K562 (cell line): ENCODE data around the gene ERC2. TPM values are rescaled to one million over a fixed set of nuclear protein-coding genes. Genes with fewer than 3 reads are reported as not detected.

Experiments
- ARID1B ChIP-seq: fragments of 450-650 bp; IDR thresholded peaks from 2 replicates; pipeline ENCODE4 v1.6.1; 2016; ENCODE audit warnings: antibody characterized with exemption, mild to moderate bottlenecking, inconsistent platforms
- FOS ChIP-seq: IDR thresholded peaks from 3 replicates; pipeline ENCODE4 v1.6.1; 2011; ENCODE audit not compliant: insufficient read length; ENCODE audit errors: extremely low read depth
- NEUROD1 ChIP-seq: fragments of 150-350 bp; IDR thresholded peaks from 2 replicates; pipeline ENCODE4 v1.6.1; 2014; ENCODE audit warnings: borderline replicate concordance, low read length, low read depth; ENCODE audit not compliant: partially characterized antibody
- NFE2 ChIP-seq: IDR thresholded peaks from 2 replicates; pipeline ENCODE4 v1.6.1; 2014; ENCODE audit warnings: antibody characterized with exemption, low read depth
- SAFB ChIP-seq: fragments of 200-400 bp; formaldehyde crosslinking; IDR thresholded peaks from 2 replicates; pipeline ENCODE4 v1.6.1; 2017; ENCODE audit warnings: low read depth, low read length, borderline replicate concordance
- STAT5A ChIP-seq: IDR thresholded peaks from 2 replicates; pipeline ENCODE4 v1.6.1; 2012; ENCODE audit warnings: low read length, inconsistent platforms, borderline replicate concordance
- ZNF217 ChIP-seq: sonication (generic); formaldehyde crosslinking; IDR thresholded peaks from 2 replicates; pipeline ENCODE4 v1.8.0; 2022; ENCODE audit warnings: mild to moderate bottlenecking, missing genetic modification reagents
- polyA plus RNA-seq, 8 experiments: library from polyadenylated mRNA; depleted of rRNA in 4 of 8; stranded (reverse) in 5 of 8; unstranded in 3 of 8; fragments of >200 nt; fragmentation: Nextera tagmentation in 2 of 8; fragmentation: Illumina TruSeq in 1 of 8; extraction: Ambion mirVana in 2 of 8; extraction: Trizol in 1 of 8; gene quantifications; 2 replicates each; pipeline versions ENCODE4 v1.2.1 to v1.2.3, GENCODE V29; 2011 to 2014; ENCODE audit warnings: inconsistent platforms in 1 of 8, missing spikeins in 1 of 8
- total RNA-seq, 7 experiments: library from RNA; depleted of rRNA in 6 of 7; stranded (reverse); fragments of >200 nt in 6 of 7; fragmentation: Illumina TruSeq in 2 of 7; extraction: Trizol in 2 of 7; gene quantifications; 2 replicates each; pipeline versions ENCODE4 v1.2.1 to v1.2.3, GENCODE V29; 2011 to 2021; ENCODE audit warnings: low replicate concordance in 1 of 7
- TF ChIP-seq, protein P1 (sequence below): fragments of 450-650 bp; IDR thresholded peaks from 2 replicates; pipeline ENCODE4 v1.6.1; 2017; ENCODE audit warnings: antibody characterized with exemption
- TF ChIP-seq, protein P2 (sequence below): fragments of 250-450 bp; sonication (Bioruptor Pico); IDR thresholded peaks from 2 replicates; pipeline ENCODE4 v1.4.0; 2020; ENCODE audit warnings: mild to moderate bottlenecking

ERC2 gene
- total and polyA plus RNA-seq, 9 of the 15 experiments (the other 6 are each of a cell fraction or from before 2014, with no cell fraction given), result 0.04 to 0.18 (median 0.07) TPM; not detected in 2

DNA sequence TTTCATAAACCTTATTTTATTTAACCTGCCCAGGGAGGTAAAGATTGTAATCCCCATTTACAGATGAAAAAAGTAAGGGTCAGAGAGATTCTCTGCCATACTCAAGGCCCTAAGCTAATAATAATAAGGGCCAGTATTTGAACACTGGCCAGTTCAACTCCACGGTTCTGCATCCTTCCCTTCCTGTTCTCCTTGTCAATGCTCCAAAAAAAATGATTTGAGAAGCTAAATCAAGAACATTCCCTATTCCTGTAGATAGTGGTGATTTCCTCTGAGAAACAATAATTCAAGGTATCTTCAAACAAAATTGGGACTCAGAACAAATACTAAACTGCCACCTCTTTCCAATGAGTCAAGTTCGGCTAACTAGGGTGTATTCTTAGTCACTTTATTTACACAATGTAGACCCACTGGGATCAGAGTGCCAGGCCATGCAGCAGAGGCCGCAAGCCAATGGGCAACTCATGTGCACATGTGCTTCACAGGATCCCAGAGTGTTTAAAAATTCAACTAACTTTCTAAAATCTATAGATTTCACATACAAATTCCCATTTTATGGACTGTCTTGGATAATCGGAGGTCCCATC lies 521.6 kb downstream of the ERC2 start (continued):
- TF ChIP-seq, protein P1, sequence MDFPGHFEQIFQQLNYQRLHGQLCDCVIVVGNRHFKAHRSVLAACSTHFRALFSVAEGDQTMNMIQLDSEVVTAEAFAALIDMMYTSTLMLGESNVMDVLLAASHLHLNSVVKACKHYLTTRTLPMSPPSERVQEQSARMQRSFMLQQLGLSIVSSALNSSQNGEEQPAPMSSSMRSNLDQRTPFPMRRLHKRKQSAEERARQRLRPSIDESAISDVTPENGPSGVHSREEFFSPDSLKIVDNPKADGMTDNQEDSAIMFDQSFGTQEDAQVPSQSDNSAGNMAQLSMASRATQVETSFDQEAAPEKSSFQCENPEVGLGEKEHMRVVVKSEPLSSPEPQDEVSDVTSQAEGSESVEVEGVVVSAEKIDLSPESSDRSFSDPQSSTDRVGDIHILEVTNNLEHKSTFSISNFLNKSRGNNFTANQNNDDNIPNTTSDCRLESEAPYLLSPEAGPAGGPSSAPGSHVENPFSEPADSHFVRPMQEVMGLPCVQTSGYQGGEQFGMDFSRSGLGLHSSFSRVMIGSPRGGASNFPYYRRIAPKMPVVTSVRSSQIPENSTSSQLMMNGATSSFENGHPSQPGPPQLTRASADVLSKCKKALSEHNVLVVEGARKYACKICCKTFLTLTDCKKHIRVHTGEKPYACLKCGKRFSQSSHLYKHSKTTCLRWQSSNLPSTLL, result no peak
- TF ChIP-seq FOS, result no peak
- no peak for TF ChIP-seq NFE2
- no peak for TF ChIP-seq ARID1B
- no peak for TF ChIP-seq NEUROD1
- TF ChIP-seq ZNF217 (CRISPR knock-in tag), result no peak
- no peak for TF ChIP-seq STAT5A
- TF ChIP-seq SAFB, result no peak
- TF ChIP-seq, protein P2, sequence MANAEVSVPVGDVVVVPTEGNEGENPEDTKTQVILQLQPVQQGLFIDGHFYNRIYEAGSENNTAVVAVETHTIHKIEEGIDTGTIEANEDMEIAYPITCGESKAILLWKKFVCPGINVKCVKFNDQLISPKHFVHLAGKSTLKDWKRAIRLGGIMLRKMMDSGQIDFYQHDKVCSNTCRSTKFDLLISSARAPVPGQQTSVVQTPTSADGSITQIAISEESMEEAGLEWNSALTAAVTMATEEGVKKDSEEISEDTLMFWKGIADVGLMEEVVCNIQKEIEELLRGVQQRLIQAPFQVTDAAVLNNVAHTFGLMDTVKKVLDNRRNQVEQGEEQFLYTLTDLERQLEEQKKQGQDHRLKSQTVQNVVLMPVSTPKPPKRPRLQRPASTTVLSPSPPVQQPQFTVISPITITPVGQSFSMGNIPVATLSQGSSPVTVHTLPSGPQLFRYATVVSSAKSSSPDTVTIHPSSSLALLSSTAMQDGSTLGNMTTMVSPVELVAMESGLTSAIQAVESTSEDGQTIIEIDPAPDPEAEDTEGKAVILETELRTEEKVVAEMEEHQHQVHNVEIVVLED (CRISPR knock-in tag), result no peak
